HG02938 (cell line): Measurements from ENCODE around the gene OR8D1.
"Not testable (repeated sequence)": the region's sequence is repeated elsewhere in the genome, so short reads cannot be mapped to it uniquely, and the experiment has no call there.

Source experiments
- ATAC-seq: cut with Tn5 transposase; IDR thresholded peaks from one replicate; pipeline ENCODE4 v1.9.1; 2021; ENCODE audit warnings: mild to moderate bottlenecking, moderate library complexity; ENCODE audit not compliant: unreplicated experiment

OR8D1 gene

DNA sequence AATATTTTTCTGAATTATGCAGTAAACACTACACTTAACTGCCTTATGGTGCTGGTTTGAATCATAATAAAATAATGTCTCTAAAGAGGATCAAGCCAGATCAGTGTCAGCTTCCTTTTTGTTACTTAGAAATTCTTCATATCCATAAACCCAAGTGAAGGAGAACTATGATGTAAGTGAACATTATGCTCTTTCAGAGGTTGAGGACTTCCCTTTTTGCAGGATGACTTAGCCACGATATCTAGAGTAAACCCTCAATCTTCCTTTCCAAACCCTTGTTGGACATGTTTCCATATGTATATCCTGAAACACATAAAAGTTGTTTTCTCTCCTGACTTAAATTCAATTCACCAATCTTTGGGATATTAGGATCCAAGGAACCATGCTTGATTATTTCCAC, 19.1 kb downstream of the OR8D1 start:
- ATAC-seq = no peak

GRCh38 chr11:124285610-124286344, 28.0 kb downstream of the OR8D1 start:
- no peak for ATAC-seq

DNA sequence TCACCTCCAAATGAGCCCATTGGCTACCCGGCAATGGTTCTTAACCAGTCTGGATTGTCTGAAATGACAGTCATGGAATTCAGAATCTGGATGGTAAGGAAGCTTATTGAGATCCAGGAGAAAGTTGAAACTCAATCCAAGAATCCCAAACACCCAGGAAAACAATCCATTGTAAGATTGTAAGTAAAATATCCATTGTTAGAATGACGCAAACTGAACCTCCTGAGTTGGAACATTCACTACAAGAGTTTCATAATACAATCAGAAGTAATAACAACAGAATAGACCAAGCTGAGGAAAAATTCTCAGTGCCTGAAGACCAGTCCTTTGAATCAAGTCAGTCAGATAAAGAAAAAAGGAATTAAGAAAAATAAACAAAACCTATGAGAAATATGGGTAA, 35.5 kb downstream of the OR8D1 start:
- no peak for ATAC-seq

GRCh38 chr11:124277804-124278203, 35.9 kb downstream of the OR8D1 start:
- no peak for ATAC-seq

- no peak for ATAC-seq
Measured at GRCh38 chr11:124277207-124277606, 36.5 kb downstream of the OR8D1 start.

- ATAC-seq = no peak
Measured at GRCh38 chr11:124276081-124276480, 37.7 kb downstream of the OR8D1 start.

DNA sequence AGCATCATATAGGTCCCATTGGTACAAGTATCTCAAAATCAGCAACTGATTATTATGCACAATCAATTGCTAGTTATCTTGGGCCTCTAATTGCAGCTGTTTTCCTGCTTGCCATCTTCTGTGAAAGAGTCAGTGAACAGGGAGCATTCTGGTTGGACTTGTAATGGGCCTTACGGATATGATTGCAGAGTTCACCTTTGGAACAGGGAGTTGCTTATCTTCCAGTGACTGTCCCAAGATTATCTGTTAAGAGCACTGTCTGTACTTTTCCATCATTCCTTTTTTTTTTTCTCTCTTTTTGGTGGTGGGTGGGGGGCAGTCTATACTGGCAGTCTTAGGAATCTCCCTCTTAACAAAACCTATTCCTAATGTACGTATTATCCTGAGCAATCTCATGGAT, 39.7 kb downstream of the OR8D1 start:
- no peak for ATAC-seq

GRCh38 chr11:124270886-124271285, 42.9 kb downstream of the OR8D1 start:
- ATAC-seq = not testable (repeated sequence)

- not testable (repeated sequence) for ATAC-seq
Measured at GRCh38 chr11:124265041-124265440, 48.7 kb downstream of the OR8D1 start.

- ATAC-seq = no peak
Measured at GRCh38 chr11:124256076-124256475, 57.7 kb downstream of the OR8D1 start, which contains the start of gene OR8G5. TSS of gene OR8G5 (plus strand) at chr11:124256376. CDS start at chr11:124264932, 8,556 bp downstream.
